Spinal cord (tissue), 10 donors: ENCODE data around the gene EVA1A. TPM values are rescaled to one million over a fixed set of nuclear protein-coding genes. Genes with fewer than 3 reads are reported as not detected.

Experiments used
- DNase-seq, 6 donors: peaks; one replicate each; pipeline versions ENCODE4 v3.0.0 to v3.0.0-alpha.2; 2013 to 2015; ENCODE audit warnings: low spot score in 6 of 6, low read depth in 4 of 6
- H3K27ac ChIP-seq: one replicate; pipeline ENCODE4 v1.5.1; 2013; ENCODE audit warnings: low read depth, low read length, control low read depth
- H3K27me3 ChIP-seq: one replicate; pipeline ENCODE4 v1.6.1; 2013; ENCODE audit warnings: low read length; ENCODE audit not compliant: control insufficient read depth, insufficient read depth
- H3K36me3 ChIP-seq: one replicate; pipeline ENCODE4 v1.6.1; 2013; ENCODE audit warnings: low read length; ENCODE audit not compliant: control insufficient read depth, insufficient read depth
- H3K4me1 ChIP-seq: one replicate; pipeline ENCODE4 v1.6.1; 2013; ENCODE audit warnings: low read length; ENCODE audit not compliant: control insufficient read depth, insufficient read depth
- H3K4me3 ChIP-seq: one replicate; pipeline ENCODE4 v1.5.1; 2013; ENCODE audit warnings: low read depth, low read length, control low read depth
- H3K9me3 ChIP-seq: one replicate; pipeline ENCODE4 v1.6.1; 2013; ENCODE audit warnings: low read length; ENCODE audit not compliant: control insufficient read depth, insufficient read depth
- WGBS: methylation state at CpG from one replicate; pipeline ENCODE4 v1.1.5; 2013; ENCODE audit warnings: missing lambda C conversion rate; ENCODE audit not compliant: insufficient coverage; 5-methylcytosine and 5-hydroxymethylcytosine counted together
- polyA plus RNA-seq, 2 donors: library from polyadenylated mRNA; unstranded; fragments of 120-200 nt; gene quantifications; one replicate each; pipeline ENCODE4 v1.2.1, GENCODE V29; 2013; ENCODE audit not compliant: insufficient read length in 2 of 2
- total RNA-seq, 2 donors: library from RNA; depleted of rRNA in 1 of 2; stranded (reverse); fragments of 120-200 nt in 1 of 2; fragments of >200 nt in 1 of 2; gene quantifications; one replicate each; pipeline versions ENCODE4 v1.2.3 to v1.2.4, GENCODE V29; 2013 to 2014
- donor health status: healthy.

The EVA1A gene
- total and polyA plus RNA-seq, 4 donors: 1.0 to 3.4 (median 1.7) TPM

- H3K4me1 ChIP-seq: peaks cover 16% of the 10 kb centered on the region
- no peak overlapping the region for H3K27ac ChIP-seq
- WGBS: no CpG with 5 or more reads among the region's 6 CpGs
- H3K9me3 ChIP-seq: no peaks in the 10 kb centered on the region
- H3K27me3 ChIP-seq: peaks cover 25% of the 10 kb centered on the region
- no peak for DNase-seq
- no peaks in the 10 kb centered on the region for H3K36me3 ChIP-seq
- no peak overlapping the region for H3K4me3 ChIP-seq
Observed at GRCh38 chr2:75558136-75558535, 2.6 kb downstream of the EVA1A start.

DNA sequence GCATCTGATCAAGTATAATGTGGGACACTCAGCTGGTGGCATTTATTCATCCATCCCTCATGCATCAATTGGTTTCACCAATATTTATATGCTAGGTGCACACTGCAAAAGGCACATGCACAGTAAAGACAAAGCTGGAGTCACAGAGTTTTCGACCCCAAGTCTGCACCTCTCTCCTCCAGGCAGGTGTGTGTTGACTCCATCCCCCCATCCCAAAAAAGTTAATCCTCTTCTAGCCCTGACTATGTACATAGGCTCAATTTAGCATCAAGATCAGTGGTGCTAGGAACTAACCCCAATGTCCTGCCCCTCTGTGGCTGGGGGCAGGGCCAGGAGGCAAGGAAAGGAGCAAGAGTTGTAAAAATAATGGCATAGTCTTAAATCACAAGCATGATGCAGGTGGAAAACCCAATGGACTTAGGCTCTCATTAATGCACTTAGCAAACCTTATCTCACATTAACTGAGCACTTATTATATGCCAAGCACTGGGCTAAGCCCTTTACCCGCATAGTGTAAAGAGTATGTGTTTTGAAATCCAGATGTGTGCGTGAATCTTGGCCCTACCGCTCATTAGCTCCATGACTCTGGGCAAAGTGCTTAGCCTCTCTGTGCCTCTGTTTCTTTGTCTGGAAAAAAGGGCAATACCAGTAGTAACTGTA, 3.1 kb downstream of the EVA1A start:
- no peaks in the 10 kb centered on the region for H3K9me3 ChIP-seq
- no peak overlapping the region for H3K4me3 ChIP-seq
- H3K27ac ChIP-seq: no peak overlapping the region
- 100% methylated on average over 4 of the region's 4 CpGs for WGBS
- no peak for DNase-seq
- H3K36me3 ChIP-seq: no peaks in the 10 kb centered on the region
- H3K4me1 ChIP-seq: peaks cover 16% of the 10 kb centered on the region
- peaks cover 25% of the 10 kb centered on the region for H3K27me3 ChIP-seq

DNA sequence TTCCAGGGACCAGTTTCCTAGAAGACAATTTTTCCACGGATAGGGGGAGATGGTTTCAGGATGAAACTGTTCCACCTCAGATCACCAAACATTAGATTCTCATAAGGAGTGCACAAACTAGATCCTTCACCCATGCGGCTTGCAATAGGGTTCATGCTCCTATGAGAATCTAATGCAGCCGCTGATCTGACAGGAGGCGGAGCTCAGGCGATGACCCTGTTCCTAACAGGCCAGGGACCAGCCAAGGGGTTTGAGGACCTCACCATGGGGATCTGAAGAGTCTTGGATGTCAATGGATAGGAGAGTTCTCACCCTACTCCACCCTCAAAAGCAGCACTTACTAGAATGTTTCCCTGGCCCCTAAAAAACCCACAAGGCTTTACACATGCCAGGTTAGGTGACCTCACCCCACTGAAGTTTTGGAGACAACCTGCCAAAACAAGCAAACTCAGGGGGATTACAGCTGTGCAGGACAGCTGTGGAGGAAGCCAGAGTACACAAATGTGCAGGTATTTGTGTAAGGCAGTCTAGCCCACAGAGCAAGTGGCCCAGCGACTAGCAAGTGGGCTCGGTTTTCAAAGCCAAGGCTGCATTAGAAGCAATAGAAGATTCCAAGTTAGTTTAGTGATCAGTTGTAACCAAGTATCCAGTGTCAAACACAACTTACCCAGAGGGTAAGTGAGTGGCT, 3.9 kb downstream of the EVA1A start:
- H3K36me3 ChIP-seq: no peaks in the 10 kb centered on the region
- 89% methylated on average over 6 of the region's 7 CpGs for WGBS
- peaks cover 22% of the 10 kb centered on the region for H3K27me3 ChIP-seq
- H3K27ac ChIP-seq: no peak overlapping the region
- no peak overlapping the region for H3K4me3 ChIP-seq
- no peak for DNase-seq
- H3K9me3 ChIP-seq: no peaks in the 10 kb centered on the region
- H3K4me1 ChIP-seq: peaks cover 16% of the 10 kb centered on the region

- no peak for DNase-seq
- Histone ChIP-seq H3K36me3 (no peaks in the 10 kb centered on the region), H3K27me3 (peaks cover 13% of the 10 kb centered on the region), H3K4me1 (peaks cover 11% of the 10 kb centered on the region), H3K27ac (no peak overlapping the region), H3K4me3 (no peak overlapping the region), H3K9me3 (no peaks in the 10 kb centered on the region)
- WGBS: 94% methylated on average over 4 of the region's 4 CpGs
Observed at GRCh38 chr2:75555701-75556100, 5.0 kb downstream of the EVA1A start.

DNA sequence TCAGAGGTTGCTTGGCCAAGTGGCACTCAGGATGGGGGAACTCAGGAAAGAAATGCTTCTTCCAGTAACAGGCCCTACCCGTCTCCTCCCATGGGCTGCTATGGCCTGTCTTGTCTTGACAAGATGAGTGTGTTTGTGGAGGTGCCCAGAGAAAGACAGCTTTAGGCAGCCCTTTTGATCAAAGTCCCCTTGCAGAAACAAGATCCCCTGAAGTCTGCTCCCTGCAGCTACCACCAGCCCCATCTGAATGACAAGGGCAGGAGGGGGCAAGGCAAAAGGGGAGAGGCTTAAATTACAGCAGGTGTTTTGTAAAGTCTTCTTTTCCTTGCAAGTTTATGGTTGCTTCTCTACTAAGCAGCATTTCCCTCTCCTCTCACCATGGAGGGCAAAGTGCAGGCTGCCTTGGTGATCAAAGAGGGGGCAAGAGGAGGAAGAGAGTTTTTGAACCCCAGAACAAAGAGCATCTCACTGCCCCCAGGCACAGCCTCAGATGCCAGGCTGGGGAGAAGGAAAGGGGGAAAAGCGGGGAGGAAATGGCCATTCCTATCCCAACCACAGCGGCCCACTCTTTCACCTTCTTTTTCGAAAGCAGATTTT, 6.7 kb downstream of the EVA1A start:
- Histone ChIP-seq H3K36me3 (no peaks in the 10 kb centered on the region), H3K9me3 (no peaks in the 10 kb centered on the region), H3K4me1 (no peaks in the 10 kb centered on the region), H3K27me3 (no peaks in the 10 kb centered on the region), H3K4me3 (no peak overlapping the region), H3K27ac (no peak overlapping the region)
- no CpG with 5 or more reads among the region's 4 CpGs for WGBS
- DNase-seq: no peak

GRCh38 chr2:75552222-75552621, 8.5 kb downstream of the EVA1A start:
- Histone ChIP-seq H3K36me3 (no peaks in the 10 kb centered on the region), H3K4me1 (no peaks in the 10 kb centered on the region), H3K27ac (no peak overlapping the region), H3K4me3 (no peak overlapping the region), H3K9me3 (no peaks in the 10 kb centered on the region), H3K27me3 (no peaks in the 10 kb centered on the region)
- no peak for DNase-seq
- WGBS: 89% methylated on average over 1 of the region's 1 CpG

DNA sequence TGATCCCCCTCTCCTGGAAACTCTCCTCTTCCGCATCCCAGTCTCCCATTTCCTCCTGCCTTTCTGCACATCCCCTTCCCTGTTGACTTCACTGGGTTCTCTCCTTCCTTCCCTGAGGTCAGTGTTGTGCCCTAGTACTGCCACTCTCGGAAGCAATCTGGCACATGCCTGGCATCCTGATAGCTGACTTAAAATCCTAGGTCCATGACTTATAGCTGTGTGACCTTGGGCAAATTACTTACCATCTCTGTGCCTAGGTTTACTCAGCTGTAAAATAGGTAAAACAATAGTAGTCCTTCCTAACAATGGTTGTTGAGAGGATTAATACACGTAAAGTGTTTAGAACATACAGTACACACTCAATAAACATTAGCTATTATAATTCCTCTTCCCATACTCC, 9.3 kb downstream of the EVA1A start:
- no peak for DNase-seq
- H3K4me1 ChIP-seq: no peaks in the 10 kb centered on the region
- WGBS: 83% methylated on average over 1 of the region's 3 CpGs

DNA sequence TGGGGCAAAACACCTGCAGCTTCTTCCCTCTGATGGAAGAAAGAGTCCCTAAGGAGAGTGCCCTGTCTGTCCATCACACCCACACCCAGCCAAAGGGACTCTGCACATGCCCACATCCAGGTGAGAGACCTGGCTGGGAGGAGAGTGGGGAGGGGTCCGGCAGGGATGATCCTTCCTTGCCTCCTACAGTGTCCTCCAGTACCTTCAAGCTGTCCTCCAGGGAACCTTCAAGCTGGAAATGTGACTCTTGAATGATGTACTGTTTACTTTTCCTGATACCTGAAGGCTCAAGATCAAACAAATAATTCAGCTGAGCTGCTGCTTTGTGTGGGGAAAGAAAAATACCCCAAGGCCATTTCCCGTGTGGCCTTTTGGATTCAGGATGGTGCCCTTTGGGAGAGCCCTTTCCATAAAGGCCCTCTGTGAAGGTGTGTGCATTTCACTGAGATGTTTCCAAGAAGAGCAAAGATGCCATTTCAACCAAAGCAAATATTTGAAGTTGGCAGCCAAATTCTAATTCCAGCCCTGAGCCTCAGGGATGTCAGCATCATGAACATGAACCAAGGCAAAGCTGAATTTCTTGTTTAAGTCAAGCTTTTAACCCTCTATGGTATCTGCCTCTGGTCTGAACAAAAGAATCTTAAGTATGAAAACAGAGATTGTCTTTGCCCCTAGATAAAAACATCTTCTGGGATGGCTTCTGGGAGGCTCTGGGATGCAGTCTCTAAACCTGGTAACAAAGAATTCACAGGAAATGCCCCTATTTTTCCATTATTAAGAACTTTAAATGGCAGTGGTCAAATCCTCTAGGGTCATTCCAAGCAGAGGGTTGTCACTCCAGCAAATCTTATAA, 11.1 kb downstream of the EVA1A start:
- 100% methylated on average over 1 of the region's 2 CpGs for WGBS

More for the DNA sequence above, 9.3 kb downstream of the EVA1A start:
- Histone ChIP-seq H3K9me3 (no peaks in the 10 kb centered on the region), H3K27me3 (no peaks in the 10 kb centered on the region), H3K27ac (no peak overlapping the region), H3K4me3 (no peak overlapping the region), H3K36me3 (no peaks in the 10 kb centered on the region)

DNA sequence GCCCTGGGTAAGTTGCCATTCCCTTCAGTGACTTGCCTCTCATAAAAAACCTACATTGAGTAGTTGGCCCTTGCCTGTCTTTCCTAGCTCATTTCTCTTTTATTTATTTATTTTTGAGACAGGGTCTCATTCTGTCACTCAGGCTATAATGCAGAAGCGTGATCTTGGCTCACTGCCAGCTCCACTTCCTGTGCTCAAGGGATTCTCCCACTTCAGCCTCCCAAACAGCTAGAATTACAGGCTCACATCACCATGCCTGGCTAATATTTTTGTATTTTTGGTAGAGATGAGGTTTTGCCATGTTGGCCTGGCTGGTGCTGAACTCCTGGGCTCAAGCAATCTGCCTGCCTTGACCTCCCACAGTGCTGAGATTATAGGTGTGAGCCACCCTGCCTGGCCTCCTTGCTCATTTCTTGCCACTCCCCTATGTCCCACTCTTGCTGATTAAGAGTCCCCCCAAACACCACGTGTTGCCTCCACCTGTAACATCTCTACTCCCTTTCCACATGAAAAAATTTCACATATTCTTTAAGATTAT, 12.6 kb downstream of the EVA1A start:
- H3K4me3 ChIP-seq: no peak overlapping the region
- no peaks in the 10 kb centered on the region for H3K36me3 ChIP-seq
- H3K9me3 ChIP-seq: no peaks in the 10 kb centered on the region
- H3K27ac ChIP-seq: no peak overlapping the region
- H3K4me1 ChIP-seq: no peaks in the 10 kb centered on the region
- no peak for DNase-seq
- no peaks in the 10 kb centered on the region for H3K27me3 ChIP-seq
- WGBS: 40% methylated on average over 1 of the region's 2 CpGs

More for the DNA sequence above, 11.1 kb downstream of the EVA1A start:
- Histone ChIP-seq H3K27ac (no peak overlapping the region), H3K27me3 (no peaks in the 10 kb centered on the region), H3K4me1 (no peaks in the 10 kb centered on the region), H3K36me3 (no peaks in the 10 kb centered on the region), H3K4me3 (no peak overlapping the region), H3K9me3 (no peaks in the 10 kb centered on the region)
- DNase-seq: no peak
